ENCODE data around the gene BBOX1. TPM values are rescaled to one million over a fixed set of nuclear protein-coding genes. Genes with fewer than 3 reads are reported as not detected.

BBOX1 gene
- total and polyA plus RNA-seq, 2 of the 8 experiments (the other 6 are each of a cell fraction or from before 2014, with no cell fraction given): not detected

- Histone ChIP-seq H2BK12ac (ENCODE audit: low read depth, low read length) (peak within 1 kb of the TSS; percentile 73; the same call in 1 of the 2 replicates), H2BK20ac (ENCODE audit: low read length) (no peak within 1 kb of the TSS), H2AK5ac (ENCODE audit: low read depth, low read length) (no peak within 1 kb of the TSS), H2BK120ac (replicated peaks; ENCODE audit: low read depth, low read length) (no peak within 1 kb of the TSS), H3K79me1 (ENCODE audit: low read depth, low read length) (no peaks in the 10 kb centered on the region), H3K23me2 (ENCODE audit: low read depth, low read length) (peaks cover 5% of the 10 kb centered on the region; the same call in 1 of the 2 replicates), H3K9me3 (ENCODE audit: insufficient read depth in 2 of 2, low read depth in 1 of 2, low read length in 1 of 2) (no peaks in the 10 kb centered on the region; a peak in 1 of 4 replicates), H3K23ac (ENCODE audit: insufficient read length) (no peak within 1 kb of the TSS), H3K36me3 (ENCODE audit: control insufficient read depth in 2 of 4, insufficient read depth in 4 of 4, low read length in 3 of 4) (no peaks in the 10 kb centered on the region; a peak in 1 of 8 replicates), H3K4ac (replicated peaks; ENCODE audit: insufficient read length, low read depth, low read length) (no peak within 1 kb of the TSS), H3K9ac (replicated peaks in 1 of 4; ENCODE audit: extremely low read depth in 1 of 4, low read depth in 3 of 4, low read length in 3 of 4) (peak within 1 kb of the TSS in 2 of 4 experiments; percentile 13 to 14; a peak in 2 of 7 replicates), H3K14ac (ENCODE audit: insufficient read length) (no peak within 1 kb of the TSS), H3K4me3 (ENCODE audit: extremely low read depth in 1 of 4, insufficient read depth in 2 of 4, low read depth in 3 of 4, low read length in 4 of 4) (peak within 1 kb of the TSS; percentile 39 to 61 (median 48)), H4K8ac (ENCODE audit: extremely low read depth, insufficient read depth, low read length) (0 out of 2 replicates have a peak within 1 kb of the TSS, but pooled peaks have one; percentile 51), H2AFZ (ENCODE audit: low read length) (peak within 1 kb of the TSS; percentile 85; the same call in 1 of the 2 replicates), H3K4me2 (ENCODE audit: insufficient read depth in 1 of 2, low read depth in 2 of 2, low read length in 2 of 2) (peak within 1 kb of the TSS; percentile 71 to 82), H3K56ac (replicated peaks; ENCODE audit: insufficient read length, low read depth, low read length) (no peak within 1 kb of the TSS), H3K18ac (ENCODE audit: extremely low read depth, low read length) (no peak within 1 kb of the TSS; the same call in 1 of the 2 replicates), H3K27ac (ENCODE audit: low read depth, low read length) (no peak within 1 kb of the TSS), H3K4me1 (replicated peaks in 1 of 4; ENCODE audit: control insufficient read depth in 3 of 4, insufficient read depth in 4 of 4, low read length in 3 of 4) (peaks cover 0 to 4% (median 0%) of the 10 kb centered on the region in 4 experiments; a peak in 1 of 7 replicates), H4K5ac (ENCODE audit: insufficient read length, low read depth, low read length) (no peak within 1 kb of the TSS), H4K20me1 (replicated peaks in 1 of 2; ENCODE audit: control insufficient read depth in 1 of 2, insufficient read depth in 2 of 2, low read length in 2 of 2) (no peaks in the 10 kb centered on the region), H2BK15ac (ENCODE audit: low read length) (no peak within 1 kb of the TSS), H3K27me3 (replicated peaks in 1 of 4; ENCODE audit: control insufficient read depth in 3 of 4, extremely low read depth in 1 of 4, insufficient read depth in 3 of 4, low read length in 3 of 4) (peaks cover 0 to 10% (median 5%) of the 10 kb centered on the region in 4 experiments; a peak in 3 of 7 replicates), H3K79me2 (ENCODE audit: control insufficient read depth in 1 of 2, insufficient read depth in 2 of 2, low read length in 2 of 2) (no peaks in the 10 kb centered on the region), H4K91ac (replicated peaks; ENCODE audit: insufficient read length, low read length) (peak within 1 kb of the TSS; percentile 57), H2BK5ac (ENCODE audit: low read depth, low read length) (no peak within 1 kb of the TSS)
- 28% methylated on average over 19 of the region's 22 CpGs; no CpG with 5 or more reads in 1 of the 2 experiments for WGBS, 2 experiments (ENCODE audit: extremely low coverage in 1 of 2, insufficient coverage in 1 of 2, insufficient read length in 1 of 2, insufficient replicate concordance in 2 of 2, low coverage in 1 of 2, low lambda C conversion rate in 2 of 2, missing lambda C conversion rate in 1 of 2)
- DNase-seq (ENCODE audit: low read depth in 1 of 2, low spot score in 2 of 2) (peak in 1 of 2 experiments; percentile 61), FAIRE-seq (no peak)
- TF ChIP-seq KDM4A (IDR thresholded peaks at IDR 0.05; ENCODE audit: low read depth, low read length, severe bottlenecking) (peak; percentile 47), ATF3 (IDR thresholded peaks at IDR 0.05; ENCODE audit: insufficient read depth, low read depth, low read length) (no peak), BRCA1 (IDR thresholded peaks at IDR 0.05; ENCODE audit: low read depth, low read length) (no peak), TEAD4 (IDR thresholded peaks at IDR 0.05; ENCODE audit: low read depth, low read length) (no peak), GTF2F1 (IDR thresholded peaks at IDR 0.05; ENCODE audit: borderline replicate concordance, low read depth, low read length) (no peak), CEBPB (IDR thresholded peaks at IDR 0.05; ENCODE audit: low read depth, low read length) (0 out of 2 replicates have a peak, but pooled peaks have one; percentile 0), KDM1A (IDR thresholded peaks at IDR 0.05; ENCODE audit: borderline replicate concordance, low read length) (no peak), TBP (IDR thresholded peaks at IDR 0.05; ENCODE audit: low read depth, low read length) (0 out of 2 replicates have a peak, but pooled peaks have one; percentile 18), PHF8 (conservative IDR thresholded peaks at IDR 0.05; ENCODE audit: low read depth, low read length) (no peak), GABPA (IDR thresholded peaks at IDR 0.05; ENCODE audit: borderline replicate concordance, insufficient read depth, low read length) (no peak), BACH1 (IDR thresholded peaks at IDR 0.05; ENCODE audit: low read length) (no peak), EZH2 (IDR thresholded peaks at IDR 0.05; ENCODE audit: low read depth, low read length, severe bottlenecking) (no peak)
- CTCF ChIA-PET (ENCODE audit: partially characterized antibody): interaction anchor here (1.6 to 3.7 kb wide), 3 partner anchors 9 to 710 kb away, joined by 3 to 11 read pairs (median 4); no protein-coding TSS in a partner anchor
- POLR2A ChIA-PET (ENCODE audit: partially characterized antibody): interaction anchor here (1.1 kb wide), 1 partner anchor 30 kb away, joined by 3 read pairs; no protein-coding TSS in a partner anchor
Measured at GRCh38 chr11:26993965-26994457, 46.6 kb upstream of the BBOX1 start, which contains the start of gene FIBIN. TSS of gene FIBIN (plus strand) at chr11:26994112. CDS start at chr11:26994527, 415 bp downstream.

Measured in H1 (cell line).